HEK293 (cell line): ENCODE results near the gene VAMP8.
"Not testable (repeated sequence)": the region's sequence is repeated elsewhere in the genome, so short reads cannot be mapped to it uniquely, and the experiment has no call there.

Experiments used
- CTCF ChIA-PET: fragments of 350-600 bp; formaldehyde crosslinking; extraction: SDS; loops from one replicate; lab custom pipeline; 2021; ENCODE audit warnings: antibody characterized with exemption; lab: Yijun Ruan, JAX
- POLR2A ChIA-PET: fragments of 300-600 bp; formaldehyde crosslinking; extraction: SDS; loops from one replicate; lab custom pipeline; 2020; ENCODE audit warnings: antibody characterized with exemption, inconsistent platforms; lab: Yijun Ruan, JAX
- H3K27ac ChIP-seq: fragments of 200-500 bp; sonication (Bioruptor generic); 2 replicates; pipeline ENCODE4 v1.5.1; 2014; ENCODE audit warnings: low read depth, low read length, control low read depth, inconsistent platforms; ENCODE audit errors: extremely low read depth
- H3K36me3 ChIP-seq, 2 experiments: fragments of 200-500 bp in 1 of 2; sonication (Bioruptor generic) in 1 of 2; 1 replicate in 1 of 2; 2 replicates in 1 of 2; pipeline ENCODE4 v1.5.1; 2014 to 2017; ENCODE audit warnings: inconsistent platforms in 2 of 2, low read length in 2 of 2; ENCODE audit not compliant: control insufficient read depth in 2 of 2, insufficient read depth in 1 of 2
- H3K4me1 ChIP-seq: fragments of 200-500 bp; sonication (Bioruptor generic); 2 replicates; pipeline ENCODE4 v1.5.1; 2014; ENCODE audit warnings: mild to moderate bottlenecking, low read length, inconsistent platforms; ENCODE audit not compliant: control insufficient read depth, insufficient read depth
- H3K4me3 ChIP-seq: 2 replicates; pipeline ENCODE4 v1.5.1; 2011; ENCODE audit warnings: low read depth, mild to moderate bottlenecking, control low read depth, low read length, moderate library complexity
- H3K9me3 ChIP-seq: fragments of 200-500 bp; sonication (Bioruptor generic); 2 replicates; pipeline ENCODE4 v1.5.1; 2014; ENCODE audit warnings: low read depth, low read length, inconsistent platforms; ENCODE audit not compliant: control insufficient read depth, insufficient read depth
- SP7 ChIP-seq: fragments of 450-650 bp; formaldehyde crosslinking; IDR thresholded peaks from 2 replicates; pipeline ENCODE4 v1.5.1; 2016; ENCODE audit warnings: missing biosample characterization, missing genetic modification characterization
- ZNF10 ChIP-seq: fragments of 450-650 bp; formaldehyde crosslinking; IDR thresholded peaks from 2 replicates; pipeline ENCODE4 v1.5.1; 2017; ENCODE audit warnings: missing biosample characterization, missing genetic modification characterization
- ZNF155 ChIP-seq: fragments of 450-650 bp; formaldehyde crosslinking; IDR thresholded peaks from 2 replicates; pipeline ENCODE4 v1.5.1; 2016; ENCODE audit warnings: missing biosample characterization, missing genetic modification characterization
- ZNF549 ChIP-seq: fragments of 450-650 bp; IDR thresholded peaks from 2 replicates; pipeline ENCODE4 v1.5.1; 2018; ENCODE audit warnings: missing biosample characterization, missing genetic modification characterization, mild to moderate bottlenecking, inconsistent platforms, moderate library complexity
- ZNF830 ChIP-seq: fragments of 450-650 bp; IDR thresholded peaks from 2 replicates; pipeline ENCODE4 v1.5.0; 2018; ENCODE audit warnings: missing biosample characterization, missing genetic modification characterization, low read depth, mild to moderate bottlenecking, moderate library complexity
- ZSCAN30 ChIP-seq: fragments of 450-650 bp; IDR thresholded peaks from 2 replicates; pipeline ENCODE4 v1.5.1; 2018; ENCODE audit warnings: missing biosample characterization, mild to moderate bottlenecking, missing genetic modification characterization, moderate library complexity
- TF ChIP-seq, protein P1 (sequence below): fragments of 450-650 bp; formaldehyde crosslinking; IDR thresholded peaks from 2 replicates; pipeline ENCODE4 v1.5.1; 2017; ENCODE audit warnings: missing biosample characterization, mild to moderate bottlenecking, missing genetic modification characterization, moderate library complexity
- TF ChIP-seq, protein P2 (sequence below): fragments of 450-650 bp; formaldehyde crosslinking; IDR thresholded peaks from 2 replicates; pipeline ENCODE4 v1.5.1; 2016; ENCODE audit warnings: missing biosample characterization, missing genetic modification characterization
- TF ChIP-seq, protein P3 (sequence below): fragments of 450-650 bp; formaldehyde crosslinking; IDR thresholded peaks from 2 replicates; pipeline ENCODE4 v1.5.1; 2017; ENCODE audit warnings: missing biosample characterization, missing genetic modification characterization

Gene VAMP8

GRCh38 chr2:85613717-85614515, 36.5 kb downstream of the VAMP8 start:
- TF ChIP-seq, protein P1, sequence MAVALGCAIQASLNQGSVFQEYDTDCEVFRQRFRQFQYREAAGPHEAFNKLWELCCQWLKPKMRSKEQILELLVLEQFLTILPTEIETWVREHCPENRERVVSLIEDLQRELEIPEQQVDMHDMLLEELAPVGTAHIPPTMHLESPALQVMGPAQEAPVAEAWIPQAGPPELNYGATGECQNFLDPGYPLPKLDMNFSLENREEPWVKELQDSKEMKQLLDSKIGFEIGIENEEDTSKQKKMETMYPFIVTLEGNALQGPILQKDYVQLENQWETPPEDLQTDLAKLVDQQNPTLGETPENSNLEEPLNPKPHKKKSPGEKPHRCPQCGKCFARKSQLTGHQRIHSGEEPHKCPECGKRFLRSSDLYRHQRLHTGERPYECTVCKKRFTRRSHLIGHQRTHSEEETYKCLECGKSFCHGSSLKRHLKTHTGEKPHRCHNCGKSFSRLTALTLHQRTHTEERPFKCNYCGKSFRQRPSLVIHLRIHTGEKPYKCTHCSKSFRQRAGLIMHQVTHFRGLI (tag by site-specific recombination), result no peak
- TF ChIP-seq SP7, result no peak
- TF ChIP-seq ZNF830 (tag by site-specific recombination), result no peak
- no peak for TF ChIP-seq ZNF549
- TF ChIP-seq ZNF10 (tag by site-specific recombination), result no peak
- TF ChIP-seq ZNF155 (tag by site-specific recombination), result no peak
- Histone ChIP-seq H3K36me3 (peaks cover 12 to 24% of the 10 kb centered on the region in 2 experiments; a peak in 2 of 3 replicates), H3K27ac (no peak overlapping the region), H3K4me1 (peaks cover 8% of the 10 kb centered on the region), H3K9me3 (no peaks in the 10 kb centered on the region), H3K4me3 (no peak overlapping the region)
- CTCF ChIA-PET, result interaction anchor here (0.9 to 1.0 kb wide), 2 partner anchors 22 to 231 kb away, joined by 3 read pairs; no protein-coding TSS in a partner anchor
- POLR2A ChIA-PET, result interaction anchor here (0.6 to 1.3 kb wide), 2 partner anchors 53 to 544 kb away, joined by 3 to 5 read pairs; partner anchors contain the start of gene GGCX

DNA sequence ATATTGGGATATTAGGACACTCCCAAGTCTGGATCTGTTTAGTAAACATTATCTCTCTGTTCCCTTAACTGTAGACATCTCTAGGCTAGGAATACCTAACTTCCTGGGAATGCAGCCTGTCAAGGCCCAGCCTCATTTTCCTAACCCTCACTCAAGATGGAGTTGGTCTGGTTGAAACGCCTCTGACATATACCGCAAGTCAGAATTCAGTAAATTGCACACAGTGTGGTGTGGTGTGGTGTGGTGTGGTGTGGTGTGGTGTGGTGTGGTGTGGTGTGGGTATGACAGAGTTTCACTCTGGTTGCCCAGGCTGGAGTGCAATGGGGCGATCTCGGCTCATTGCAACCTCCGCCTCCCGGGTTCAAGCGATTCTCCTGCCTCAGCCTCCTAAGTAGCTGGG, 37.4 kb downstream of the VAMP8 start:
- POLR2A ChIA-PET, result interaction anchor here (1.1 to 3.1 kb wide), 3 partner anchors 10 to 54 kb away, joined by 6 to 16 read pairs (median 7); partner anchors contain the start of genes GGCX and RNF181
- H3K9me3 ChIP-seq, H3K4me1 ChIP-seq, H3K4me3 ChIP-seq, H3K27ac ChIP-seq: not testable (repeated sequence)
- peaks cover 14 to 22% of the 10 kb centered on the region in 2 experiments; a peak in 2 of 3 replicates for H3K36me3 ChIP-seq
- CTCF ChIA-PET, result interaction anchor here (0.8 to 1.0 kb wide), 2 partner anchors 92 to 232 kb away, joined by 3 read pairs; no protein-coding TSS in a partner anchor

DNA sequence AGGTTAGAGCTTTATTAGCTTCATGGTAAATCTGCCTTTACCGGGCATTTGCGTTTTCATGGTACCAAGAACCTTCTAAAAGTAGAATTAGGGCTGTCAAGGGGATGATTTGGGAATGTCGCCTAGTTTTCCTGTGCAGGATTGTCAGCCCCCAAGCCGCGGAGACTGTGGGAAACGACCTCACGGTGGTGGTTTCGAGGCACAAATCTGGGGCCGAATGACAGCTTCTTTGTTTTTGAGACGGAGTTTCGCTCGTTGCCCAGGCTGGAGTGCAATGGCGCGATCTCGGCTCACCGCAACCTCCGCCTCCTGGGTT, 38.0 kb downstream of the VAMP8 start:
- Histone ChIP-seq H3K4me1 (peaks cover 8% of the 10 kb centered on the region), H3K9me3 (no peaks in the 10 kb centered on the region), H3K4me3 (no peak overlapping the region), H3K27ac (peak overlapping the region; percentile 34; the same call in 1 of the 2 replicates)
- ChIA-PET POLR2A (interaction anchor here (0.6 to 3.1 kb wide), 6 partner anchors 10 to 173 kb away, joined by 3 to 16 read pairs (median 6); partner anchors contain the start of genes GGCX and RNF181), CTCF (interaction anchor here (0.8 kb wide), 1 partner anchor 91 kb away, joined by 3 read pairs; no protein-coding TSS in a partner anchor)
- TF ChIP-seq, protein P2, sequence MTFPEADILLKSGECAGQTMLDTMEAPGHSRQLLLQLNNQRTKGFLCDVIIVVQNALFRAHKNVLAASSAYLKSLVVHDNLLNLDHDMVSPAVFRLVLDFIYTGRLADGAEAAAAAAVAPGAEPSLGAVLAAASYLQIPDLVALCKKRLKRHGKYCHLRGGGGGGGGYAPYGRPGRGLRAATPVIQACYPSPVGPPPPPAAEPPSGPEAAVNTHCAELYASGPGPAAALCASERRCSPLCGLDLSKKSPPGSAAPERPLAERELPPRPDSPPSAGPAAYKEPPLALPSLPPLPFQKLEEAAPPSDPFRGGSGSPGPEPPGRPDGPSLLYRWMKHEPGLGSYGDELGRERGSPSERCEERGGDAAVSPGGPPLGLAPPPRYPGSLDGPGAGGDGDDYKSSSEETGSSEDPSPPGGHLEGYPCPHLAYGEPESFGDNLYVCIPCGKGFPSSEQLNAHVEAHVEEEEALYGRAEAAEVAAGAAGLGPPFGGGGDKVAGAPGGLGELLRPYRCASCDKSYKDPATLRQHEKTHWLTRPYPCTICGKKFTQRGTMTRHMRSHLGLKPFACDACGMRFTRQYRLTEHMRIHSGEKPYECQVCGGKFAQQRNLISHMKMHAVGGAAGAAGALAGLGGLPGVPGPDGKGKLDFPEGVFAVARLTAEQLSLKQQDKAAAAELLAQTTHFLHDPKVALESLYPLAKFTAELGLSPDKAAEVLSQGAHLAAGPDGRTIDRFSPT (tag by site-specific recombination), result no peak
- TF ChIP-seq, protein P3, sequence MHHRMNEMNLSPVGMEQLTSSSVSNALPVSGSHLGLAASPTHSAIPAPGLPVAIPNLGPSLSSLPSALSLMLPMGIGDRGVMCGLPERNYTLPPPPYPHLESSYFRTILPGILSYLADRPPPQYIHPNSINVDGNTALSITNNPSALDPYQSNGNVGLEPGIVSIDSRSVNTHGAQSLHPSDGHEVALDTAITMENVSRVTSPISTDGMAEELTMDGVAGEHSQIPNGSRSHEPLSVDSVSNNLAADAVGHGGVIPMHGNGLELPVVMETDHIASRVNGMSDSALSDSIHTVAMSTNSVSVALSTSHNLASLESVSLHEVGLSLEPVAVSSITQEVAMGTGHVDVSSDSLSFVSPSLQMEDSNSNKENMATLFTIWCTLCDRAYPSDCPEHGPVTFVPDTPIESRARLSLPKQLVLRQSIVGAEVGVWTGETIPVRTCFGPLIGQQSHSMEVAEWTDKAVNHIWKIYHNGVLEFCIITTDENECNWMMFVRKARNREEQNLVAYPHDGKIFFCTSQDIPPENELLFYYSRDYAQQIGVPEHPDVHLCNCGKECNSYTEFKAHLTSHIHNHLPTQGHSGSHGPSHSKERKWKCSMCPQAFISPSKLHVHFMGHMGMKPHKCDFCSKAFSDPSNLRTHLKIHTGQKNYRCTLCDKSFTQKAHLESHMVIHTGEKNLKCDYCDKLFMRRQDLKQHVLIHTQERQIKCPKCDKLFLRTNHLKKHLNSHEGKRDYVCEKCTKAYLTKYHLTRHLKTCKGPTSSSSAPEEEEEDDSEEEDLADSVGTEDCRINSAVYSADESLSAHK, result peak; percentile 82
- no peak for TF ChIP-seq ZSCAN30 (tag by site-specific recombination)
- TF ChIP-seq, all 188 proteins: peak for 1
- H3K36me3 ChIP-seq, result peaks cover 16 to 21% of the 10 kb centered on the region in 2 experiments

- Histone ChIP-seq H3K36me3 (peaks cover 39 to 40% of the 10 kb centered on the region in 2 experiments), H3K27ac (peak overlapping the region; percentile 19; the same call in 1 of the 2 replicates)
- ChIA-PET POLR2A (interaction anchor here (0.7 to 3.1 kb wide), 2 partner anchors 13 to 714 kb away, joined by 6 to 16 read pairs; no protein-coding TSS in a partner anchor), CTCF (interaction anchor here (0.6 to 4.2 kb wide), 4 partner anchors 17 to 576 kb away, joined by 3 to 35 read pairs (median 5); no protein-coding TSS in a partner anchor)
- H3K9me3 ChIP-seq, H3K4me3 ChIP-seq, H3K4me1 ChIP-seq: not testable (repeated sequence)
Measured at GRCh38 chr2:85617723-85618122, 40.3 kb downstream of the VAMP8 start.
